ENCODE measurements around the gene HIGD1A.

DNA sequence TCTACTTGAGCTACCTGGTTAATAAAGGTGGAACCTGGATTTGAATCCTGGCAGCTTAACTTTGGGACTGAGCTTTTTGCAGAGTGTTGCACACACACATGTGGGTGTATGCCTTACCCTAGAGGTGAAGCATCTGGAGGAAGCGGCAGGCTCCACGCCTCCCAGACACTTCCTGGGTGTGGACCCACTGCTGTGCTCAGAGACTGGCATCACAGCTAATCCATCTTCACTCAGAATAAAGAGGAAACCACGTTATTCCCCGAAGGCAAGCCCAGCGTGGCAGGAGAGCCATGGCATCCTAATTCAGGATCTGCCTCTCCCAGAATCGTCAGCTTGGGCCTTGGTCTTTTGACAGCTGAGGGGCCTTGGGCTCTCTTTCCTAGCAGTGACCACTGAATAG, 56.7 kb downstream of the HIGD1A start:
- TF ChIP-seq, protein P1, sequence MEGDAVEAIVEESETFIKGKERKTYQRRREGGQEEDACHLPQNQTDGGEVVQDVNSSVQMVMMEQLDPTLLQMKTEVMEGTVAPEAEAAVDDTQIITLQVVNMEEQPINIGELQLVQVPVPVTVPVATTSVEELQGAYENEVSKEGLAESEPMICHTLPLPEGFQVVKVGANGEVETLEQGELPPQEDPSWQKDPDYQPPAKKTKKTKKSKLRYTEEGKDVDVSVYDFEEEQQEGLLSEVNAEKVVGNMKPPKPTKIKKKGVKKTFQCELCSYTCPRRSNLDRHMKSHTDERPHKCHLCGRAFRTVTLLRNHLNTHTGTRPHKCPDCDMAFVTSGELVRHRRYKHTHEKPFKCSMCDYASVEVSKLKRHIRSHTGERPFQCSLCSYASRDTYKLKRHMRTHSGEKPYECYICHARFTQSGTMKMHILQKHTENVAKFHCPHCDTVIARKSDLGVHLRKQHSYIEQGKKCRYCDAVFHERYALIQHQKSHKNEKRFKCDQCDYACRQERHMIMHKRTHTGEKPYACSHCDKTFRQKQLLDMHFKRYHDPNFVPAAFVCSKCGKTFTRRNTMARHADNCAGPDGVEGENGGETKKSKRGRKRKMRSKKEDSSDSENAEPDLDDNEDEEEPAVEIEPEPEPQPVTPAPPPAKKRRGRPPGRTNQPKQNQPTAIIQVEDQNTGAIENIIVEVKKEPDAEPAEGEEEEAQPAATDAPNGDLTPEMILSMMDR (conservative IDR thresholded peaks at IDR 0.05; ENCODE audit: low read depth, low read length): no peak
- TF ChIP-seq EZH2 (IDR thresholded peaks at IDR 0.05; ENCODE audit: low read length, unreplicated experiment): no peak
- TF ChIP-seq EZH2phosphoT487 (IDR thresholded peaks at IDR 0.05; ENCODE audit: borderline replicate concordance, low read length): no peak

Measured in PC-3 (cell line).